Ovary (tissue), 9 donors: ENCODE results near the gene CYP4F12. TPM values are rescaled to one million over a fixed set of nuclear protein-coding genes. Genes with fewer than 3 reads are reported as not detected.

Experiments used
- DNase-seq, 5 donors: peaks; one replicate each; pipeline ENCODE4 v3.0.0-alpha.2; 2019 to 2020
- H3K27ac ChIP-seq, 2 donors: fragments of 200-600 bp; one replicate each; pipeline versions ENCODE4 v1.5.1 to v1.8.0; 2019 to 2022
- H3K27me3 ChIP-seq: fragments of 200-600 bp; one replicate; pipeline ENCODE4 v1.8.0; 2022
- H3K36me3 ChIP-seq: fragments of 200-600 bp; sonication (generic); one replicate; pipeline ENCODE4 v1.5.1; 2019
- H3K4me1 ChIP-seq: one replicate; pipeline ENCODE4 v1.8.1; 2013; ENCODE audit warnings: mild to moderate bottlenecking, moderate library complexity; ENCODE audit not compliant: insufficient read depth
- H3K4me3 ChIP-seq: fragments of 200-600 bp; sonication (generic); one replicate; pipeline ENCODE4 v1.5.1; 2017
- H3K9me3 ChIP-seq, 2 donors: fragments of 200-600 bp in 1 of 2; sonication (generic) in 1 of 2; one replicate each; pipeline versions ENCODE4 v1.5.1 to v1.8.1; 2013 to 2019; ENCODE audit warnings: mild to moderate bottlenecking in 1 of 2, moderate library complexity in 1 of 2
- CTCF ChIP-seq, 3 donors: fragments of 450-650 bp in 2 of 3; fragments of 200-600 bp in 1 of 3; IDR thresholded peaks; one replicate each; pipeline versions ENCODE4 v1.5.1 to v1.8.0; 2016 to 2022; ENCODE audit warnings: antibody characterized with exemption in 3 of 3, mild to moderate bottlenecking in 1 of 3
- EP300 ChIP-seq: sonication (generic); formaldehyde crosslinking; IDR thresholded peaks from one replicate; pipeline ENCODE4 v1.6.1; 2017; ENCODE audit warnings: antibody characterized with exemption
- POLR2A ChIP-seq: fragments of 450-650 bp; IDR thresholded peaks from one replicate; pipeline ENCODE4 v1.6.1; 2017; ENCODE audit warnings: antibody characterized with exemption, mild to moderate bottlenecking, moderate library complexity
- WGBS, 3 donors: extraction: QIAGEN DNeasy Blood & Tissue Kit in 1 of 3; methylation state at CpG; one replicate each; pipeline versions ENCODE4 v1.1.5 to v1.1.7; 2013 to 2017; 5-methylcytosine and 5-hydroxymethylcytosine counted together
- intact Hi-C, 4 donors: fragments of 100-400 bp; cut with DNase I; formaldehyde crosslinking; loops; one replicate each; pipeline versions ENCODE4 v1.11.0 to v1.15.1; 2022 to 2023
- polyA plus RNA-seq, 2 donors: library from polyadenylated mRNA; stranded (reverse); fragments of 200-250 nt in 1 of 2; fragments of 350-450 nt in 1 of 2; fragmentation: Illumina TruSeq in 1 of 2; extraction: RNeasy Lipid Tissue Mini Kit (QIAGEN cat#74804) in 1 of 2; gene quantifications; one replicate each; pipeline ENCODE4 v1.2.3, GENCODE V29; 2013 to 2014
- total RNA-seq, 7 donors: library from RNA; depleted of rRNA in 2 of 7; stranded (reverse); fragments of >200 nt in 2 of 7; fragmentation: NEBNext Ultra II Directional in 3 of 7; extraction: Animal tissue kit (Norgen Biotek cat#: 25700) in 3 of 7; gene quantifications; one replicate each; pipeline versions ENCODE4 v1.1.0 to v1.2.4, GENCODE V29; 2016 to 2023
- donor health status: DM: no; HTN: no; CAD: no; lungs with moderate emphysema.
- donor health status: DM: no; HTN: no; CAD: no.
- donor health status: Bipolar disorder and iron deficiency.
- donor health status: DM: yes; HTN: yes; CAD: no.
- donor health status: DM: no; HTN: no; CAD: no.
- donor health status: DM: yes; HTN: yes; CAD: no.

Gene CYP4F12
- total and polyA plus RNA-seq, 9 donors = 2.7 to 14.1 (median 8.9) TPM

DNA sequence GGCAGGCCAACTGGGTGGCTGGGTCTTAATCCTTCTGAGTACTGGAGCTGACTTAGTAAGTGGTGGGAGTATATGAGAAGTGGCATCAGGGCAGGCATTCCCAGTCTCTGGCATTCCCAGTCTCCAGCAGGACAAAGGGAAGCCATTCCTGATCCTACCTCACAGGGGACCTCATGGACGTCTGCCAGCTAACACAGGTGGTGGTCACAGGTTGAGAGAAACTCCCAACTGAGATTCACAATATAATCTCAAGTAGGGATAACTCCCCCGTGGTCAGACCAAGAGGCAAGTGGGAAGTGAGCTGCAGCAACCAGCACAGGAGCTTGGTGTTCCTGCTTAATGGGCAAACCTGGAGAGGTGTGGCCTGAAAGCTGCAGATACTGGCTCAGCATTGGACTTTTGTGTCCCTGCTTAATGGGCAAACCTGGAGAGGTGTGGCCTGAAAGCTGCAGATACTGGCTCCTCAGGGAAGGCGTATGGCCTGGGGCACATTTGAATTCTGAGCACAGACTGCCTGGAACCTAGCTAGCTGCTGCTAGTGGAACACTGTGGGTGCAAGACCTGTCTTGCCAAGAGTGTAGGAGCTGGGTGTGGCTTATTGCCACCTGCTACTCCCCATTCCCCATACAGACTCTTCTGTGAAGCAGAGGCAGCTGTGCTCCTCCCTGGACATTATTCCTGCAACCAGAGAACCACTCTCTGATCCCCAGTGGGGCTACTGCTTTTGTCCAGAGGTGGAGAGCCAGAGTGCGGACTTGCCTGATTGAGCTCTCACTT is 29.1 kb downstream of the CYP4F12 start:
- no peak for TF ChIP-seq EP300
- no peak for TF ChIP-seq POLR2A
- no peak for TF ChIP-seq CTCF (IDR thresholded peaks at IDR 0.05)
- no peak overlapping the region for H3K27ac ChIP-seq
- H3K4me1 ChIP-seq = no peaks in the 10 kb centered on the region
- intact Hi-C loops = no loop called here
- no peak for DNase-seq
- H3K36me3 ChIP-seq = no peaks in the 10 kb centered on the region
- H3K27me3 ChIP-seq = no peaks in the 10 kb centered on the region
- WGBS, 3 donors = 35 to 61% (median 61%) methylated on average over 4 of the region's 4 CpGs
- no peak overlapping the region for H3K4me3 ChIP-seq
- H3K9me3 ChIP-seq = no peaks in the 10 kb centered on the region

- no peaks in the 10 kb centered on the region for H3K9me3 ChIP-seq
- no peak overlapping the region for H3K4me3 ChIP-seq
- DNase-seq = peak; percentile 32 to 76 (median 58)
- no peaks in the 10 kb centered on the region for H3K4me1 ChIP-seq
- no peaks in the 10 kb centered on the region for H3K36me3 ChIP-seq
- TF ChIP-seq EP300 = no peak
- TF ChIP-seq POLR2A = no peak
- TF ChIP-seq CTCF (IDR thresholded peaks at IDR 0.05) = no peak
- no peak overlapping the region for H3K27ac ChIP-seq
- intact Hi-C loops = no loop called here
- no peaks in the 10 kb centered on the region for H3K27me3 ChIP-seq
- WGBS, 3 donors = 3 to 7% (median 5%) methylated on average over 7 of the region's 7 CpGs
These were observed 29.6 kb downstream of the CYP4F12 start for GRCh38 chr19:15702534-15702930.

DNA sequence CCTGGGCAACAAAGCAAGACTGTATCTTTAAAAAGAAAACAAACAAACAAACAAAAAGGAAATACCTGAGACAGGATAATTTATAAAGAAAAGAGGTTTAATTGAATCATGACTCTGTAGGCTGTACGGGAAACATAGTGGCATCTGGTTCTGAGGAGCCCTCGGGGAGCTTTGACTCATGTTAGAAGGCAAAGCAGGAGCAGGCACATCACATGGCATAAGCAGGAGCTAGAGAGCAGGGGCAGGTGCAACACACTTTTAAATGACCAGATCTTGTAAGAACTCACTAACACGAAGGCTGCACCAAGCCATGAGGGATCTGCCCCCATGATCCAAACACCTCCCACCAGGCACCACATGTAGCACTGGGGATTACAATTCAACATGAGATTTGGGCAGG is 41.8 kb downstream of the CYP4F12 start:
- H3K27me3 ChIP-seq = no peaks in the 10 kb centered on the region
- no peak for TF ChIP-seq EP300
- no peak for TF ChIP-seq CTCF (IDR thresholded peaks at IDR 0.05)
- no peak for TF ChIP-seq POLR2A
- DNase-seq = no peak
- H3K36me3 ChIP-seq = no peaks in the 10 kb centered on the region
- WGBS, 3 donors = 43 to 58% (median 56%) methylated on average over 3 of the region's 3 CpGs
- no peak overlapping the region for H3K4me3 ChIP-seq
- intact Hi-C loops = no loop called here
- peaks cover 0 to 3% of the 10 kb centered on the region in 2 donors for H3K9me3 ChIP-seq
- no peak overlapping the region for H3K27ac ChIP-seq
- H3K4me1 ChIP-seq = no peaks in the 10 kb centered on the region

DNA sequence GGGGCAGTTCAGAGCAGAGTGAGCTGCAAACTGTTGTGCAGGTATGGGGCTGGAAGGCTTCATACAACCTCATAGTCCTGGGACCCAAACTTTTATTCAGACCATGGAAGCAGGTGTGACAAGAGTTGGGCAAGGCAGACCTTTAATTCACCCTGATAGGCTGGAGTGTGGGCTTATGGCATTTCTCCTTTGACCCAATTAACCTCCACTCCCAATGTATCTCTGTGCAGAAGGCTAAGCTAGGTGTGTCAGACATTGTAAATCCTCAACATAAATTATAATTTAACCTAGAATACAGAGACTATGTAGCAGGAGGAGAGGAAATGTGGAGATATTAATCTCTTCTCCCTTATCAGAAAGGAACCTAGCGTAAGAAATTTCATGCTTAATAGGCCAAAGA is 42.8 kb downstream of the CYP4F12 start:
- intact Hi-C loops = no loop called here
- Histone ChIP-seq H3K4me1 (no peaks in the 10 kb centered on the region), H3K27me3 (no peaks in the 10 kb centered on the region), H3K27ac (no peak overlapping the region), H3K9me3 (peaks cover 0 to 3% of the 10 kb centered on the region in 2 donors), H3K4me3 (no peak overlapping the region), H3K36me3 (no peaks in the 10 kb centered on the region)
- no peak for DNase-seq
- TF ChIP-seq POLR2A = no peak
- TF ChIP-seq EP300 = no peak
- no peak for TF ChIP-seq CTCF (IDR thresholded peaks at IDR 0.05)
- WGBS, 3 donors = 73 to 89% (median 85%) methylated on average over 1 of the region's 1 CpG
